SK-N-SH treated with all-trans-retinoic acid at 6 μM for 48 hours (cell line): Measurements from ENCODE around the gene ZNF618.

Experiments
- ATAC-seq: fragments of 200-7000 bp; cut with Tn5 transposase; 3 replicates; pipeline ENCODE4 v1.9.1; 2020; ENCODE audit warnings: mild to moderate bottlenecking, moderate library complexity
- BACH2 ChIP-seq: fragments of 250-450 bp; sonication (Bioruptor Pico); IDR thresholded peaks from 2 replicates; pipeline ENCODE4 v1.9.0; 2021; ENCODE audit warnings: mild to moderate bottlenecking, borderline replicate concordance
- CSDC2 ChIP-seq: fragments of 250-450 bp; sonication (Bioruptor Pico); IDR thresholded peaks from 2 replicates; pipeline ENCODE4 v1.5.0; 2020; ENCODE audit warnings: mild to moderate bottlenecking, moderate library complexity
- ESRRG ChIP-seq: fragments of 250-450 bp; sonication (Bioruptor Pico); IDR thresholded peaks from 2 replicates; pipeline ENCODE4 v1.6.1; 2021; ENCODE audit warnings: mild to moderate bottlenecking
- GLIS3 ChIP-seq: fragments of 250-450 bp; sonication (Bioruptor Pico); IDR thresholded peaks from 2 replicates; pipeline ENCODE4 v1.5.0; 2020; ENCODE audit warnings: mild to moderate bottlenecking, moderate library complexity
- ISL1 ChIP-seq: fragments of 250-450 bp; sonication (Bioruptor Pico); IDR thresholded peaks from 2 replicates; pipeline ENCODE4 v2.1.2; 2022; ENCODE audit warnings: mild to moderate bottlenecking, moderate library complexity
- PPARA ChIP-seq: fragments of 250-450 bp; sonication (Bioruptor Pico); IDR thresholded peaks from 2 replicates; pipeline ENCODE4 v1.5.0; 2020; ENCODE audit warnings: mild to moderate bottlenecking, borderline replicate concordance
- RARB ChIP-seq: fragments of 250-450 bp; sonication (Bioruptor Pico); IDR thresholded peaks from 2 replicates; pipeline ENCODE4 v1.8.0; 2021; ENCODE audit warnings: mild to moderate bottlenecking, moderate library complexity
- SNAI2 ChIP-seq: fragments of 250-450 bp; sonication (Bioruptor Pico); IDR thresholded peaks from 2 replicates; pipeline ENCODE4 v1.5.0; 2020; ENCODE audit warnings: mild to moderate bottlenecking, moderate library complexity
- TOX ChIP-seq: fragments of 250-450 bp; sonication (Bioruptor Pico); IDR thresholded peaks from 2 replicates; pipeline ENCODE4 v1.8.0; 2021; ENCODE audit warnings: mild to moderate bottlenecking, moderate library complexity, borderline replicate concordance
- ZC3H10 ChIP-seq: fragments of 250-450 bp; sonication (Bioruptor Pico); IDR thresholded peaks from 2 replicates; pipeline ENCODE4 v1.5.1; 2021; ENCODE audit warnings: mild to moderate bottlenecking, moderate library complexity
- ZFP3 ChIP-seq: fragments of 250-450 bp; sonication (Bioruptor Pico); IDR thresholded peaks from 2 replicates; pipeline ENCODE4 v1.5.0; 2020; ENCODE audit warnings: mild to moderate bottlenecking, moderate library complexity
- ZFP30 ChIP-seq: fragments of 450-650 bp; formaldehyde crosslinking; IDR thresholded peaks from 2 replicates; pipeline ENCODE4 v1.5.0; 2022; ENCODE audit warnings: mild to moderate bottlenecking, moderate library complexity
- ZNF565 ChIP-seq: fragments of 450-650 bp; formaldehyde crosslinking; conservative IDR thresholded peaks from 2 replicates; pipeline ENCODE4 v1.5.0; 2020; ENCODE audit warnings: low read depth, mild to moderate bottlenecking, moderate library complexity
- ZNF70 ChIP-seq: fragments of 450-650 bp; formaldehyde crosslinking; IDR thresholded peaks from 2 replicates; pipeline ENCODE4 v1.5.0; 2020; ENCODE audit warnings: mild to moderate bottlenecking, moderate library complexity
- ZNF8 ChIP-seq: fragments of 450-650 bp; formaldehyde crosslinking; IDR thresholded peaks from 2 replicates; pipeline ENCODE4 v1.5.0; 2020; ENCODE audit warnings: mild to moderate bottlenecking, moderate library complexity
- TF ChIP-seq, protein P1 (sequence below): fragments of 250-450 bp; sonication (Bioruptor Pico); IDR thresholded peaks from 2 replicates; pipeline ENCODE4 v1.5.0; 2020; ENCODE audit warnings: mild to moderate bottlenecking, moderate library complexity
- TF ChIP-seq, protein P2 (sequence below): fragments of 250-450 bp; sonication (Bioruptor Pico); IDR thresholded peaks from 2 replicates; pipeline ENCODE4 v1.8.0; 2020; ENCODE audit warnings: mild to moderate bottlenecking, moderate library complexity, borderline replicate concordance
- TF ChIP-seq, protein P3 (sequence below): fragments of 250-450 bp; sonication (Bioruptor Pico); IDR thresholded peaks from 2 replicates; pipeline ENCODE4 v1.5.1; 2021; ENCODE audit warnings: mild to moderate bottlenecking, moderate library complexity
- TF ChIP-seq, protein P4 (sequence below): fragments of 250-450 bp; sonication (Bioruptor Pico); IDR thresholded peaks from 2 replicates; pipeline ENCODE4 v1.5.1; 2020; ENCODE audit warnings: low read depth, mild to moderate bottlenecking, moderate library complexity

Gene ZNF618

DNA sequence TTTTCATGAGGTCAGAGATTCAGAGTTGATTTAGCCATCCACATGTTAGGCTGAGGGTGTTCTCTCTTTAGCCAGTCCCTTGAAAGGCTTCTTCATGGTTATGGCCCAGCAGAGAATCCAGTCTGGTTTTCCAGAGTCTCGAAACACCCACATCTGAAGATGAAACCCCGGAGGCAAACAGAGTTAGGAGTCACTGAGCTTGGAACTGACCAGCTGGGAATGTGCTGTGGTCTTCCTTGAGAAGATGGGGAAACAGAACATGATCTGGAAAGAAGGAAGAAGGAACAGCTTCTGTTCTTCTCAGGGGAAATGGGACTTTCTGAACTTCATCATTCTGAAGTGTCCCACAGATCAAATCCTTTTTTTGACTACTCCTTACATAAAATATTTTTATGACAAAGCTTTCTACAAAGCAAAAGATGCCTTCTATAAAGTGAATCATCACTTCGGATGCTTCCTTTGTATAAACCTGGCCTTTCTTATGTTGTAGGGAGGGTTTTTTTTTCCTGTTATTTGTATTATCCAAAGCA is 45.4 kb downstream of the ZNF618 start:
- TF ChIP-seq ZFP30 (CRISPR knock-in tag) (no peak), ISL1 (CRISPR knock-in tag) (no peak), ZNF70 (CRISPR knock-in tag) (no peak), BACH2 (CRISPR knock-in tag) (no peak), TOX (CRISPR knock-in tag) (no peak), ZFP3 (CRISPR knock-in tag) (no peak)
- TF ChIP-seq, protein P1, sequence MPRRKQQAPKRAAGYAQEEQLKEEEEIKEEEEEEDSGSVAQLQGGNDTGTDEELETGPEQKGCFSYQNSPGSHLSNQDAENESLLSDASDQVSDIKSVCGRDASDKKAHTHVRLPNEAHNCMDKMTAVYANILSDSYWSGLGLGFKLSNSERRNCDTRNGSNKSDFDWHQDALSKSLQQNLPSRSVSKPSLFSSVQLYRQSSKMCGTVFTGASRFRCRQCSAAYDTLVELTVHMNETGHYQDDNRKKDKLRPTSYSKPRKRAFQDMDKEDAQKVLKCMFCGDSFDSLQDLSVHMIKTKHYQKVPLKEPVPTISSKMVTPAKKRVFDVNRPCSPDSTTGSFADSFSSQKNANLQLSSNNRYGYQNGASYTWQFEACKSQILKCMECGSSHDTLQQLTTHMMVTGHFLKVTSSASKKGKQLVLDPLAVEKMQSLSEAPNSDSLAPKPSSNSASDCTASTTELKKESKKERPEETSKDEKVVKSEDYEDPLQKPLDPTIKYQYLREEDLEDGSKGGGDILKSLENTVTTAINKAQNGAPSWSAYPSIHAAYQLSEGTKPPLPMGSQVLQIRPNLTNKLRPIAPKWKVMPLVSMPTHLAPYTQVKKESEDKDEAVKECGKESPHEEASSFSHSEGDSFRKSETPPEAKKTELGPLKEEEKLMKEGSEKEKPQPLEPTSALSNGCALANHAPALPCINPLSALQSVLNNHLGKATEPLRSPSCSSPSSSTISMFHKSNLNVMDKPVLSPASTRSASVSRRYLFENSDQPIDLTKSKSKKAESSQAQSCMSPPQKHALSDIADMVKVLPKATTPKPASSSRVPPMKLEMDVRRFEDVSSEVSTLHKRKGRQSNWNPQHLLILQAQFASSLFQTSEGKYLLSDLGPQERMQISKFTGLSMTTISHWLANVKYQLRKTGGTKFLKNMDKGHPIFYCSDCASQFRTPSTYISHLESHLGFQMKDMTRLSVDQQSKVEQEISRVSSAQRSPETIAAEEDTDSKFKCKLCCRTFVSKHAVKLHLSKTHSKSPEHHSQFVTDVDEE (CRISPR knock-in tag) = no peak
- TF ChIP-seq, protein P2, sequence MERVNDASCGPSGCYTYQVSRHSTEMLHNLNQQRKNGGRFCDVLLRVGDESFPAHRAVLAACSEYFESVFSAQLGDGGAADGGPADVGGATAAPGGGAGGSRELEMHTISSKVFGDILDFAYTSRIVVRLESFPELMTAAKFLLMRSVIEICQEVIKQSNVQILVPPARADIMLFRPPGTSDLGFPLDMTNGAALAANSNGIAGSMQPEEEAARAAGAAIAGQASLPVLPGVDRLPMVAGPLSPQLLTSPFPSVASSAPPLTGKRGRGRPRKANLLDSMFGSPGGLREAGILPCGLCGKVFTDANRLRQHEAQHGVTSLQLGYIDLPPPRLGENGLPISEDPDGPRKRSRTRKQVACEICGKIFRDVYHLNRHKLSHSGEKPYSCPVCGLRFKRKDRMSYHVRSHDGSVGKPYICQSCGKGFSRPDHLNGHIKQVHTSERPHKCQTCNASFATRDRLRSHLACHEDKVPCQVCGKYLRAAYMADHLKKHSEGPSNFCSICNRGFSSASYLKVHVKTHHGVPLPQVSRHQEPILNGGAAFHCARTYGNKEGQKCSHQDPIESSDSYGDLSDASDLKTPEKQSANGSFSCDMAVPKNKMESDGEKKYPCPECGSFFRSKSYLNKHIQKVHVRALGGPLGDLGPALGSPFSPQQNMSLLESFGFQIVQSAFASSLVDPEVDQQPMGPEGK (CRISPR knock-in tag) = no peak
- ATAC-seq = no peak

DNA sequence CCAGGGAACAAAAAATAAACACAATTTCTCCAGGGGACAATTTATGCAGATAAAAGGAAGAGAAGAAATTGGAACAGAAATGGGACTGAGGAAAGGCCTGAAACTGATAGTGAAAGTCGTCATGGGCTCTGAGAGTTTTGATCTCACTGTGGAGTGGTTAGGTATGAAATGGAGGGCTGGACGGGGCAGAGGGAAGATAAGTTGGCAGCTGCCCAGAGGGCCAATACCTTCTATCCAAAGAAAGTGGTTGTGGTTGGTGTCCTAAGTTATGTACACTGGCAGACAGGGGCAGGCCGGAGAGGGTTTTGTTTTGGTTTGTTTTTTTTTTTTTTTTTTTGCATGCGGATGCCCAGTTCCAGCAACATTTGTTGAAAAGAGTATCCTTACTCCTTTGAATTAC is 46.1 kb downstream of the ZNF618 start:
- TF ChIP-seq, protein P1 (CRISPR knock-in tag) = no peak
- TF ChIP-seq ZFP30 (CRISPR knock-in tag) = no peak
- no peak for TF ChIP-seq ZNF8 (CRISPR knock-in tag)
- no peak for TF ChIP-seq RARB (CRISPR knock-in tag)
- TF ChIP-seq TOX (CRISPR knock-in tag) = no peak
- no peak for TF ChIP-seq BACH2 (CRISPR knock-in tag)
- TF ChIP-seq, all 23 proteins: peak for 0
- no peak for ATAC-seq

DNA sequence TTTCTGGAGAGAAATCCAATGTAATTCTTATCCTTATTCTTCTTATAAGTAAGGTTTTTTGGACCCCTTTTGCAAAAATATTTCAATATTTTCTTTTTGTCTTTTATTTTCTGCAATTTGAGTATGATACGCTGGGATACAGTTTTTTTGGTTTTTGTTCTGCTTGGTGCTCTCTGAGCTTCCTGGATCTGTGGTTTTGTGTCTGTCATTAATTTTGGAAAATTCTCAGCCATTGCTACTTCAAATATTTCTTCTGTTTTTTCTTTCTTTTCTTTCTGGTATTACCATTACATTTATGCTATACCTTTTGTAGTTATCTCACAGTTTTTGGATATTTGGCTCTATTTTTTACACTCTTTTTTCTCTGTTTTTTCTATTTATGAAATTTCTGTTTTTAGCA is 50.1 kb downstream of the ZNF618 start:
- TF ChIP-seq TOX (CRISPR knock-in tag) (no peak), ZFP30 (CRISPR knock-in tag) (no peak), ZNF565 (no peak), ZC3H10 (no peak), ZFP3 (CRISPR knock-in tag) (no peak), ZNF8 (CRISPR knock-in tag) (no peak), PPARA (CRISPR knock-in tag) (no peak), CSDC2 (CRISPR knock-in tag) (no peak), RARB (CRISPR knock-in tag) (no peak), BACH2 (CRISPR knock-in tag) (no peak), SNAI2 (no peak), ESRRG (no peak), GLIS3 (CRISPR knock-in tag) (no peak), ISL1 (CRISPR knock-in tag) (no peak), ZNF70 (CRISPR knock-in tag) (no peak)
- TF ChIP-seq, protein P1 (CRISPR knock-in tag) = no peak
- TF ChIP-seq, protein P3, sequence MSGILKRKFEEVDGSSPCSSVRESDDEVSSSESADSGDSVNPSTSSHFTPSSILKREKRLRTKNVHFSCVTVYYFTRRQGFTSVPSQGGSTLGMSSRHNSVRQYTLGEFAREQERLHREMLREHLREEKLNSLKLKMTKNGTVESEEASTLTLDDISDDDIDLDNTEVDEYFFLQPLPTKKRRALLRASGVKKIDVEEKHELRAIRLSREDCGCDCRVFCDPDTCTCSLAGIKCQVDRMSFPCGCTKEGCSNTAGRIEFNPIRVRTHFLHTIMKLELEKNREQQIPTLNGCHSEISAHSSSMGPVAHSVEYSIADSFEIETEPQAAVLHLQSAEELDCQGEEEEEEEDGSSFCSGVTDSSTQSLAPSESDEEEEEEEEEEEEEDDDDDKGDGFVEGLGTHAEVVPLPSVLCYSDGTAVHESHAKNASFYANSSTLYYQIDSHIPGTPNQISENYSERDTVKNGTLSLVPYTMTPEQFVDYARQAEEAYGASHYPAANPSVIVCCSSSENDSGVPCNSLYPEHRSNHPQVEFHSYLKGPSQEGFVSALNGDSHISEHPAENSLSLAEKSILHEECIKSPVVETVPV (CRISPR knock-in tag) = no peak
- TF ChIP-seq, protein P4, sequence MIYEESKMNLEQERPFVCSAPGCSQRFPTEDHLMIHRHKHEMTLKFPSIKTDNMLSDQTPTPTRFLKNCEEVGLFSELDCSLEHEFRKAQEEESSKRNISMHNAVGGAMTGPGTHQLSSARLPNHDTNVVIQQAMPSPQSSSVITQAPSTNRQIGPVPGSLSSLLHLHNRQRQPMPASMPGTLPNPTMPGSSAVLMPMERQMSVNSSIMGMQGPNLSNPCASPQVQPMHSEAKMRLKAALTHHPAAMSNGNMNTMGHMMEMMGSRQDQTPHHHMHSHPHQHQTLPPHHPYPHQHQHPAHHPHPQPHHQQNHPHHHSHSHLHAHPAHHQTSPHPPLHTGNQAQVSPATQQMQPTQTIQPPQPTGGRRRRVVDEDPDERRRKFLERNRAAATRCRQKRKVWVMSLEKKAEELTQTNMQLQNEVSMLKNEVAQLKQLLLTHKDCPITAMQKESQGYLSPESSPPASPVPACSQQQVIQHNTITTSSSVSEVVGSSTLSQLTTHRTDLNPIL (CRISPR knock-in tag) = no peak
- TF ChIP-seq, protein P2 (CRISPR knock-in tag) = no peak
- no peak for ATAC-seq
